RCC 7860 (cell line): ENCODE results near the gene SNCAIP.

Source experiments
- DNase-seq: peaks from one replicate; pipeline ENCODE4 v3.0.0-alpha.2; 2015; ENCODE audit warnings: low spot score
- FAIRE-seq: peaks from 2 replicates; lab custom pipeline; 2012; peaks lifted over from hg19 to GRCh38; lab: Jason Lieb, UNC

The SNCAIP gene

GRCh38 chr5:122420537-122421236, 108.7 kb downstream of the SNCAIP start:
- FAIRE-seq (no peak), DNase-seq (no peak)

GRCh38 chr5:122421374-122422079, 109.5 kb downstream of the SNCAIP start:
- no peak for FAIRE-seq
- DNase-seq, result no peak

GRCh38 chr5:122423221-122423620, 111.2 kb downstream of the SNCAIP start:
- DNase-seq (no peak), FAIRE-seq (no peak)

GRCh38 chr5:122424132-122424531, 112.1 kb downstream of the SNCAIP start:
- no peak for FAIRE-seq
- DNase-seq, result no peak

- FAIRE-seq (peak; percentile 36), DNase-seq (no peak)
Measured at GRCh38 chr5:122426301-122426700, 114.3 kb downstream of the SNCAIP start.

DNA sequence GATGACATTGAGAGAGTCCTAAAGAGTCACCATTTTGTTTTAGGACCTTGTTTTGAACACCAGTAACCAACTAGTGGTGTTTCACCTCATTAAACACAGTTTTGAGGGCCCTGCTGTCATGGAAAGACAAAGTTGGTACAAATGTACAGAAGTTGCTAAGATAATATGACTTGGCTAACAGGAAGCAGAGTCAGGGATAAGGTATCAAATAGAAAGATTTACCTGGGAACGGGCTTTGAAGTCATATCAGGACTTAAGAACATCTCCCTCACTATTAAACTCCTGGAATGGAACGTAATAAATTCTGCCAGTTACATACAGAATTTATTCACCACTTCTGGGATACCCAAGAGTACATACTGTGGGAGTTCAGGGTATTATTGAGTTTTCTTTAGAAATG, 115.6 kb downstream of the SNCAIP start:
- DNase-seq (no peak), FAIRE-seq (no peak)

DNA sequence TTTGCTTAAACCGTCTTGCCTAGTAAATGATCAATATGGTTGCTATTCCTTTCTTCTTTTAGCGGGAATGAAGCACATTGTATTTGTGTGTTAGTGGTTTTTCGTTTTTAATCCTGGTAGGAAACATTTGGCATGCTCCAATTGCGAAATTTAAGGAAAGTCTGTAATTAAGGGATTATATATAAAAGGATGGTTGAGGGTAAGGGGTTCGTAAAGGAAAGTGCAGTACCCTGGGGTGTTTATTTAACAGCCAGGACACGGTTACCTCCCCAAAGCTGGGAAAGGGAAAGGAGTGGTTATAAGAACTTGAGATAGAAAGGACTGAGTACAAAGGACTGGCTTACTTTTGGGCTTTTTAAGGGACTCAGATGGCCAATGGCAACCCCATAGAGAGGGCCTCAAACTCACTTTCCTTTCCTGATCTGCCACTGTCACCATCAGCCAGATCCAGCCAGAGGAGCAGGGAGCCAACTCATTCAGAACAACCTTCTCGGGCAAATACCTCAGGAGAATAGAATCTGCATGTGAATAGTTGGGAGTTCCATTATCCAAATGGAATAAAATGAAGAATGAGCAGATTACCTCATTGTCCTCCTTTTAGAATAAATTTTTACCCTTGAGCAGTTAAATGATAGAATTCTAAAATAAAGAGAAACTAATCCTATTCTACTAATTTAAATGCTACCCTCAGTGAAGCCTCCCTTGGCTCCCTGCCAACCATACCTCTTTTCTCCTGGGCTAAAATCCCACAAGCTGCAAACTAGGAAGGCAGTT, 117.7 kb downstream of the SNCAIP start:
- FAIRE-seq, result no peak
- DNase-seq, result no peak

- DNase-seq, result no peak
- no peak for FAIRE-seq
Measured at GRCh38 chr5:122430319-122430586, 118.2 kb downstream of the SNCAIP start.

DNA sequence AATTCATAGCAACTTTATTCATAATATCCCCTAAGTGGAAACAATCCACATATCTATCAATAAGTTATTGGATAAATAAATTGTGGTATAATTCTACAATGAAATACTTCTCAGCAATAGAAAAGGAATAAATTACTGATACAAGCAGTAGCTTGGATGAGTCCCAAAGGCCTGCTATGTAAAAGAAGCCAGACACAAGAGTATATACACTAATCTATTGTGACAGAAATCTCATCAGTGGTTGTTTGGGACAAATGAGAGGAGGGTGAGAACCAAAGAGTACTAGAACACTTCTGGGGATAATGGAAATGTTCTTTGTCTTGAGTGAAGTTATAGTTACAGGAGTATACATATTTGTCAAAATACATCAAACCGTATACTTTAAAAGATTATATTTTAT, 119.3 kb downstream of the SNCAIP start:
- FAIRE-seq (no peak), DNase-seq (no peak)

DNA sequence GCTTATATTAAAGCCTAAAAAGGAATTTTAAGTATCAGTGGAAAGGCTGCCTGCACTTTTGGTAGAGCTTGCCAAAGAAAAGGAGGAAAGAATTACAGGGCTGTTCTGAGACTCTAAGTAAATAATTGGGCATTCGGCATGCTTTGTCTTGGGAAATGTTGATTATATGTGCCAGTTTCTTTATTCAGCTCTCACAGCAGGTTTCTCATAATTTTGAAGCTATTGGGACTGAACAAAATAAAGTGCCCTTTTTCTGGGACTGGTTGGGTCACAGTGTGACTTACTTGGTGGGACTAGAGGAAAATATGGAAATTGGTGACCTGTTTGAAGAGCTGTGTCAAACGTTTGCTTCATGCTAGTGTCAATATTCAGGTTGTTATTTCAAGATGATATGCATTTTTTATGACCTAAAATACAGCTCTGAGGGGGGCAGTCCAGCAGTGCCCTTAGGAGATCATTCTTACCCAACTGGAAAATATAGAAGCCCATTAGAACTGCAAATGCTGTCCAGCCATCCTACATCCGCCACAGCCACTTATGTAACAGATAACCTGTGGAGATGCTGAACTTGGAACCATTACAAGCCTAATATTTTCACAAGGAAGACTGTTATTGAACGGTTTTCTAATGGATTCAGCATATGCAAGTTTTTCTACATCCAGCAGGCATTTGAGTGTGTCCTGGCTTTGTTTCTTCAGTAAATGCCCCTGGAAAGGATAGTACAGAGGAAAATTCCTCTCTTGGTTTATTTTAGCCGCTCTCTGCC, 122.4 kb downstream of the SNCAIP start:
- DNase-seq (no peak), FAIRE-seq (no peak)

GRCh38 chr5:122435234-122435633, 123.2 kb downstream of the SNCAIP start:
- no peak for DNase-seq
- FAIRE-seq, result no peak

DNA sequence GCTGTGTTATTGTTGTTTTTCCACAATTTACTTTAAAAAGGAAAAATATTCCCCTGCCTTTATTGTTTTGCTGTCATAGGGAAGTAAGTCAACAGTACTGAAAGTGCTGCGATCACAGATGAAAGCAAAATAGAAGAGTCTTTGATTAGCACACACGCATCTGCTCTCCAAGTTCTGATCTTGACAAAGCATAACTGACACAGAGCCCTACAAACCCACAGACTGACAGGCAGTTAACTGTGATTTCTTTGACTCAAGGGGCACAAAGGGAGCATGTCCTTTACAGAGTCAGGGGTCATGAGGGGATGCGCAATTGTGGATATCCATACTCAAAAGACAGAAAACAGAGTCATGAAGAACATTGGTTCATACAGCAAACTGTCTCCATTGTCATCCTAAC, 123.7 kb downstream of the SNCAIP start:
- FAIRE-seq (no peak), DNase-seq (no peak)

GRCh38 chr5:122436615-122437014, 124.6 kb downstream of the SNCAIP start:
- DNase-seq (no peak), FAIRE-seq (no peak)

- no peak for FAIRE-seq
- DNase-seq, result no peak
Measured at GRCh38 chr5:122439645-122440044, 127.6 kb downstream of the SNCAIP start.

- DNase-seq, result no peak
- no peak for FAIRE-seq
Measured at GRCh38 chr5:122442938-122443337, 130.9 kb downstream of the SNCAIP start.

DNA sequence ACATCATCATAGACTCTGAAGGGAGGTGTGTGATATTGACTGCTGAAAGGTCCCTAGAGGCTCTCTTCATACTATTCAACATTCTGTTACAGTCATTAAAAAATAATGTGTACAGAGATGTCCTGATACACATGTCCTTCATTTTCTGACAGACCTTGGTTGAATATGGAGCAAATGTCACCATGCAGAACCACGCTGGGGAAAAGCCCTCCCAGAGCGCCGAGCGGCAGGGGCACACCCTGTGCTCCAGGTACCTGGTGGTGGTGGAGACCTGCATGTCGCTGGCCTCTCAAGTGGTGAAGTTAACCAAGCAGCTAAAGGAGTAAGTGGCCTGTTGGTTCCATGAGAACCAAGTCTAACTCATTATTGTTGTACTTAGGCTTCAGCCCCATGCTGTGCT, 132.4 kb downstream of the SNCAIP start:
- DNase-seq, result no peak
- FAIRE-seq, result no peak

- DNase-seq (no peak), FAIRE-seq (no peak)
Measured at GRCh38 chr5:122445070-122445469, 133.0 kb downstream of the SNCAIP start.

DNA sequence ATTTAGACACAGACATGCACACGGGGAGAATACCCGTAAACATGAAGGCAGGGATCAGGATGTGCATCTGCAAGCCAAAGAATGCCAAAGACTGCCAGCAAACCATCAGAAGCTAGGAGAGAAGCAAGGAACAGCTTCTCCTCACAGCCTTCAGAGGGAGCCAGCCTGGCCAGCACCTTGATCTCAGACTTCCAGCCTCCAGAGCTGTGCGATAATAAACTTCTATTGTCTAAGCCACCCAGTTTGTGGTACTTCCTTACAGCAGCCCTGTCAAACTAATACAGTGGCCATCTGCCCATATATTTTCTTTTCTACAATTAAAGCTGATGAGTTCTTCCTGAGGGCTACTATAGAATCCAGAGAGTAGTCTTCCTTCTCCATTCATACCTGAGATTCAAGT, 135.0 kb downstream of the SNCAIP start:
- DNase-seq, result no peak
- FAIRE-seq, result no peak

DNA sequence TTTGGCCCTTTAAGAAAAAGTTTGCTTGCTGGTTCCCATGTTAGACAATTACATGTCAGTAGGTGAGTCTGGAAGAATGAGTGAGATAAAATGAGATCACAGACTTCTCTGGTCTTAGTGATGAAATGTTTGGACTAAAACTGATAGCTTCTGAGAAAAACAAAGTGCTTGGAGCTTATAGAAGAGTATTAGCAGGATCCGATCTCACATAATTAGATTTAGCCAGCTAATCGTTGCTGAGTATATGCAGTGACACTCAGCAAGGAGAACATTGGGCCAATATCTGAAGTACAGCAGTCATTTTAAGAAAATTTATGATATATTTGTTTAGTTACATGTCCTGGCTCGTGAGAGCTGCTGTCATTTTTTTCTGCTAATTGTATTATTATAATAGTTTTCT, 135.8 kb downstream of the SNCAIP start:
- no peak for DNase-seq
- FAIRE-seq, result no peak

DNA sequence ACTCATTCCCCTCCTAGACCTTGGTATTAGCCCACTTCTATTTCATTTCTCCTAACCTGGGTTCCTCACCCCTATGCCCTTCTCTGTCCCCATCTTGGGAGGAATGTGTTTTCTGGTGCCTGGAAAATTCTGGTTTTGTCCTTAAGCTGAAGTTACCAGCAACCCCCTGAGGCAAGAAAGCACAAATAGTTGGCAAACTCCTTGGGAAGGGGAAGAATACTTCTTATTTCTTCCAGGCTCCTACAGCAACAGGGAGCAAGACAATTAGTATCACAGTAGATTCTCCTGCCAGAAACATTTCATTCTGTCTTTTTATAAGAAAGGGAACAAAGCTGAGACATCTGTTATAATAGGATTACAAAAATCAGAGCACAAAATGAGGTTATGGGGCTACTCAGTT, 142.5 kb downstream of the SNCAIP start:
- DNase-seq, result no peak
- no peak for FAIRE-seq

- FAIRE-seq (no peak), DNase-seq (no peak)
Measured at GRCh38 chr5:122455939-122456338, 143.9 kb downstream of the SNCAIP start.
